GM12878 (cell line): ENCODE data around the gene CTIF. TPM values are rescaled to one million over a fixed set of nuclear protein-coding genes. Genes with fewer than 3 reads are reported as not detected.

ENCODE experiments used
- ATAC-seq: fragments of 200-7000 bp; cut with Tn5 transposase; 3 replicates; pipeline ENCODE4 v1.9.1; 2020; ENCODE audit warnings: mild to moderate bottlenecking, moderate library complexity
- BruUV-seq: library from RNA; stranded (reverse); fragments of 400-500 nt; replicated peaks from 2 replicates; lab custom pipeline; 2021; lab: Mats Ljungman, UMichigan
- CTCF ChIA-PET: fragments of 300-600 bp; sonication (Branson Sonifier 250); formaldehyde crosslinking; extraction: SDS; loops from one replicate; lab custom pipeline; 2021; ENCODE audit warnings: inconsistent platforms; lab: Yijun Ruan, JAX
- POLR2A ChIA-PET: fragments of 350-600 bp; formaldehyde crosslinking; extraction: SDS; loops from one replicate; lab custom pipeline; 2021; ENCODE audit warnings: inconsistent platforms; lab: Charles Lee
- RAD21 ChIA-PET: fragments of 300-600 bp; sonication (Branson Sonifier 250); formaldehyde crosslinking; loops from one replicate; lab custom pipeline; 2023; ENCODE audit warnings: antibody characterized with exemption; ENCODE audit not compliant: unreplicated experiment; lab: Charles Lee
- SMC1A ChIA-PET: fragments of 300-600 bp; sonication (Branson Sonifier 250); formaldehyde crosslinking; loops from one replicate; lab custom pipeline; 2023; ENCODE audit not compliant: unreplicated experiment, uncharacterized antibody; lab: Charles Lee
- DNase-seq: peaks from one replicate; pipeline ENCODE4 v3.0.0-alpha.2; 2011; ENCODE audit warnings: low read depth, low spot score
- FAIRE-seq: peaks from 3 replicates; lab custom pipeline; 2011; peaks lifted over from hg19 to GRCh38; lab: Jason Lieb, UNC
- H2AFZ ChIP-seq: 2 replicates; pipeline ENCODE4 v1.6.0; 2011; ENCODE audit warnings: low read depth, low read length, control low read depth; ENCODE audit not compliant: control insufficient read depth
- H3K27ac ChIP-seq: 2 replicates; pipeline ENCODE4 v1.5.1; 2011; ENCODE audit warnings: control low read depth; ENCODE audit not compliant: control insufficient read depth, insufficient read depth
- H3K27me3 ChIP-seq, 2 experiments: replicated peaks in 1 of 2; 2 replicates each; pipeline versions ENCODE4 v1.6.0 to v1.6.1; 2011; ENCODE audit warnings: low read length in 1 of 2; ENCODE audit not compliant: control insufficient read depth in 2 of 2, insufficient read depth in 2 of 2
- H3K36me3 ChIP-seq, 2 experiments: 2 replicates each; pipeline ENCODE4 v1.5.1; 2011; ENCODE audit warnings: low read length in 1 of 2; ENCODE audit not compliant: control insufficient read depth in 2 of 2, insufficient read depth in 2 of 2
- H3K4me1 ChIP-seq: 2 replicates; pipeline ENCODE4 v1.6.1; 2011; ENCODE audit warnings: mild to moderate bottlenecking, low read length, moderate library complexity, mixed read lengths; ENCODE audit not compliant: control insufficient read depth, insufficient read depth
- H3K4me2 ChIP-seq: 2 replicates; pipeline ENCODE4 v1.6.0; 2011; ENCODE audit warnings: control low read depth; ENCODE audit not compliant: control insufficient read depth, insufficient read depth
- H3K4me3 ChIP-seq: fragments of 200-600 bp; sonication (generic); 2 replicates; pipeline ENCODE4 v1.5.1; 2016
- H3K79me2 ChIP-seq: 2 replicates; pipeline ENCODE4 v1.6.0; 2011; ENCODE audit warnings: low read length; ENCODE audit not compliant: control insufficient read depth, insufficient read depth
- H3K9ac ChIP-seq: 2 replicates; pipeline ENCODE4 v1.8.0; 2011; ENCODE audit warnings: low read length, control low read depth, mixed read lengths; ENCODE audit not compliant: control insufficient read depth, insufficient read depth
- H3K9me3 ChIP-seq: replicated peaks from 3 replicates; pipeline ENCODE4 v1.5.1; 2011; ENCODE audit warnings: mild to moderate bottlenecking, low read length; ENCODE audit not compliant: control insufficient read depth, insufficient read depth
- H4K20me1 ChIP-seq: 2 replicates; pipeline ENCODE4 v1.6.0; 2011; ENCODE audit not compliant: control insufficient read depth, insufficient read depth
- CHD1 ChIP-seq: IDR thresholded peaks from 2 replicates; pipeline ENCODE4 v1.6.1; 2012; ENCODE audit warnings: low read depth, low read length, improper control_type of control experiment
- FOXM1 ChIP-seq: IDR thresholded peaks from 2 replicates; pipeline ENCODE4 v1.6.1; 2012; ENCODE audit warnings: low read depth, mild to moderate bottlenecking, inconsistent platforms, low read length, moderate library complexity
- HDGF ChIP-seq: fragments of 450-650 bp; IDR thresholded peaks from 2 replicates; pipeline ENCODE4 v1.6.1; 2016; ENCODE audit warnings: antibody characterized with exemption
- MYB ChIP-seq: fragments of 150-350 bp; IDR thresholded peaks from 2 replicates; pipeline ENCODE4 v1.6.1; 2014; ENCODE audit warnings: mild to moderate bottlenecking, low read depth, low read length, borderline replicate concordance
- NFIC ChIP-seq: IDR thresholded peaks from 2 replicates; pipeline ENCODE4 v1.6.1; 2012; ENCODE audit warnings: low read depth, mild to moderate bottlenecking, inconsistent platforms, low read length, moderate library complexity
- NR2C1 ChIP-seq: fragments of 450-650 bp; IDR thresholded peaks from 2 replicates; pipeline ENCODE4 v1.6.1; 2017; ENCODE audit warnings: antibody characterized with exemption, mild to moderate bottlenecking, moderate library complexity
- NR2F1 ChIP-seq: fragments of 450-650 bp; conservative IDR thresholded peaks from 2 replicates; pipeline ENCODE4 v1.6.1; 2017; ENCODE audit warnings: mild to moderate bottlenecking
- POU2F2 ChIP-seq: IDR thresholded peaks from 3 replicates; pipeline ENCODE4 v1.6.1; 2011; ENCODE audit warnings: low read depth, mild to moderate bottlenecking, low read length, borderline replicate concordance
- SP1 ChIP-seq: IDR thresholded peaks from one replicate; pipeline ENCODE4 v1.6.1; 2011; ENCODE audit warnings: low read depth, low read length
- SUZ12 ChIP-seq: fragments of 200-600 bp; sonication (generic); IDR thresholded peaks from one replicate; pipeline ENCODE4 v1.6.1; 2018; ENCODE audit warnings: antibody characterized with exemption, mild to moderate bottlenecking; ENCODE audit not compliant: unreplicated experiment
- ZZZ3 ChIP-seq: IDR thresholded peaks from 2 replicates; pipeline ENCODE4 v1.6.1; 2011; ENCODE audit warnings: low read depth; ENCODE audit not compliant: control insufficient read depth, insufficient read length
- WGBS: methylation state at CpG from one replicate; pipeline ENCODE4 v1.1.6; 2016; ENCODE audit warnings: low lambda C conversion rate; ENCODE audit not compliant: insufficient replicate concordance, insufficient coverage; ENCODE audit errors: missing lambda C conversion rate; 5-methylcytosine and 5-hydroxymethylcytosine counted together
- in situ Hi-C: fragments of 300-500 bp; cut with MboI; formaldehyde crosslinking; loops from 9 replicates; pipeline ENCODE4 v1.14.3; 2018; ENCODE audit warnings: mixed read lengths
- intact Hi-C: fragments of 100-400 bp; cut with micrococcal nuclease; formaldehyde crosslinking; loops from one replicate; pipeline ENCODE4 v1.14.2; 2022; ENCODE audit not compliant: unreplicated experiment
- polyA plus RNA-seq, 11 experiments: library from polyadenylated mRNA; depleted of rRNA in 4 of 11; unstranded in 6 of 11; stranded (reverse) in 5 of 11; fragments of >200 nt; fragmentation: Nextera tagmentation in 4 of 11; fragmentation: Illumina TruSeq in 1 of 11; extraction: Ambion mirVana in 4 of 11; extraction: Trizol in 1 of 11; gene quantifications; 1 replicate in 1 of 11; 2 replicates in 10 of 11; pipeline versions ENCODE4 v1.2.1 to v1.2.3, GENCODE V29; 2011 to 2016; ENCODE audit warnings: inconsistent platforms in 2 of 11, missing spikeins in 2 of 11, low read depth in 1 of 11
- total RNA-seq, 4 experiments: library from RNA; depleted of rRNA in 3 of 4; stranded (reverse); fragments of >200 nt in 3 of 4; fragmentation: Illumina TruSeq in 1 of 4; extraction: Trizol in 1 of 4; gene quantifications; 2 replicates each; pipeline versions ENCODE4 v1.2.1 to v1.2.3, GENCODE V29; 2013 to 2021
- TF ChIP-seq, protein P1 (sequence below): fragments of 450-650 bp; conservative IDR thresholded peaks from 2 replicates; pipeline ENCODE4 v1.6.1; 2017; ENCODE audit warnings: mild to moderate bottlenecking, moderate library complexity

Gene CTIF
- total and polyA plus RNA-seq, 10 of the 15 experiments (the other 5 are each of a cell fraction or from before 2014, with no cell fraction given), result 0.06 to 11.6 (median 2.5) TPM

DNA sequence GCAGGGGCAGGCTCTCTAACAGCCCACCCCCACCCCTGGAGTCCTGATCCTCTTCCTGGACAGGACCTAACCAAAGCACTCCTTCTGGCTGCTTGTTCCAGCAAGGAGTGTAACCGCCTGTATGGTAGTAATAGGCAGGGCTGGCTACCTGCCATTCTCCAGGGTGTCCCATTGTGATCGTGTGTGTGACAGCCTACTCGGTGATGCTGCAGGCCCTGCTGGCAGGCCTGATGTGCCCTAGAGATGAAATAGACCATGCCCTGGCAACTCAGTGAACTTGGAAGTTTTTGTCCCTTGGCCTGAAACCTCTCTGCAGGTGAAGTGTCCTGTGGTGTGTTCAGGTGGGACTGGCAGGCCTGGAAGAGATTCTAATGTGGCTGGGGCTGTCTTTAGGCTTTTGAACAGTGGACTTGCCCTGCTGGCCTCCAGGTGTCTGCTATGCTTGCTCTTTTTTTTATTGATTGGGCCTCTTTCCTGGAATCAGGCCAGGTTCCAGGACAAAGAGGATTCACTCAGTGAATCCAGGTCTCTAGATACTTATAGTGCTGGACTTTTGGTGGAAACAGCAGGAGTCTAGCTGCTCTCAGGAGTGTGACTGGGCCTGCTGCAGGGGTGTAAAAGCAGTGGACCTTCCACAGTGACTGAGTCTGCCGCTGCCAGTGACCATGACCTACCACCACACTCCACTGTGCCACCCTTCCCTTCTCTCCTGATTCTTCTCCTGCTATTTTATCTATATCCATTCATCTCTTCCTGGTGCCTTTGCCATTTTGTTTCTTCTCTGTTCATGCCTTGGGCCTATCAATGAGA, 132.1 kb downstream of the CTIF start:
- intact Hi-C loops (loop anchor here (10.0 kb wide), 1 partner anchor 244 kb away; no protein-coding TSS in a partner anchor), in situ Hi-C loops (no loop called here)
- POLR2A ChIA-PET, result interaction anchor here (0.7 kb wide), 1 partner anchor 901 kb away, joined by 3 read pairs; no protein-coding TSS in a partner anchor
- peaks cover 4% of the 10 kb centered on the region for H3K4me1 ChIP-seq
- H3K9ac ChIP-seq, result no peak overlapping the region
- SMC1A ChIA-PET, result no interaction called here
- no peak for DNase-seq
- no peaks in the 10 kb centered on the region; a peak in 1 of 4 replicates for H3K36me3 ChIP-seq
- H3K27me3 ChIP-seq, result no peaks in the 10 kb centered on the region
- H3K4me3 ChIP-seq, result no peak overlapping the region
- no peak overlapping the region for H2AFZ ChIP-seq
- no peak for ATAC-seq
- FAIRE-seq, result no peak
- no peaks in the 10 kb centered on the region; the same call in 2 of the 3 replicates for H3K9me3 ChIP-seq
- CTCF ChIA-PET, result interaction anchor here (1.6 kb wide), 1 partner anchor 568 kb away, joined by 5 read pairs; no protein-coding TSS in a partner anchor
- H3K27ac ChIP-seq, result no peak overlapping the region
- no TSS peak for BruUV-seq
- no peak overlapping the region for H3K4me2 ChIP-seq
- RAD21 ChIA-PET, result no interaction called here
- H4K20me1 ChIP-seq, result no peaks in the 10 kb centered on the region
- WGBS, result 69% methylated on average over 4 of the region's 4 CpGs
- H3K79me2 ChIP-seq, result no peaks in the 10 kb centered on the region
- TF ChIP-seq NFIC, result no peak
- TF ChIP-seq, all 136 proteins: peak for 0

DNA sequence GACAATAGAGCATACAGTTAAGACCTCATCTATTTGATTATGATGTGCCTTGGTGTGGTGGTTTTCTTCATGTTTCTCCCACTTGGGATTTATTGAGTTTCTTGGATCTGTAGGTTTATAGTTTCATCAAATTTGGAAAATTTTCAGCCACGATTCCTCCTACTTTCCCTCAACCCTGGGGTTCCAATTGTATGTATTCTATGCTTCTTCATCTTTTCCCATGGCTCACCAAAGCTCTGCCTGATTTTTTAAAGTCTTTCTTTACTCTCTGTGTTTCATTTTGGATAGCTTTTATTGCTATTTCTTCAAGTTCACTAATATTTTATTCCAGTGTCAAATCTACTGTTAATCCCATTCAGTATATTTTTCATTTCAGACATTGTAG, 132.7 kb downstream of the CTIF start:
- Histone ChIP-seq H3K4me1 (peaks cover 7% of the 10 kb centered on the region), H3K4me3 (no peak overlapping the region), H3K4me2 (no peak overlapping the region), H3K27ac (no peak overlapping the region), H3K27me3 (no peaks in the 10 kb centered on the region), H3K36me3 (no peaks in the 10 kb centered on the region; a peak in 1 of 4 replicates), H3K9ac (no peak overlapping the region), H3K9me3 (no peaks in the 10 kb centered on the region; the same call in 2 of the 3 replicates), H3K79me2 (no peaks in the 10 kb centered on the region), H4K20me1 (no peaks in the 10 kb centered on the region), H2AFZ (no peak overlapping the region)
- BruUV-seq, result no TSS peak
- DNase-seq, result no peak
- ChIA-PET POLR2A (no interaction called here), CTCF (interaction anchor here (1.6 kb wide), 1 partner anchor 567 kb away, joined by 5 read pairs; no protein-coding TSS in a partner anchor), SMC1A (no interaction called here), RAD21 (no interaction called here)
- FAIRE-seq, result no peak
- intact Hi-C loops, result loop anchor here (10.0 kb wide), 1 partner anchor 243 kb away; no protein-coding TSS in a partner anchor
- no peak for TF ChIP-seq NR2C1
- TF ChIP-seq ZZZ3, result no peak
- TF ChIP-seq FOXM1, result no peak
- no peak for TF ChIP-seq MYB
- TF ChIP-seq HDGF, result no peak
- TF ChIP-seq SP1, result no peak
- TF ChIP-seq, protein P1, sequence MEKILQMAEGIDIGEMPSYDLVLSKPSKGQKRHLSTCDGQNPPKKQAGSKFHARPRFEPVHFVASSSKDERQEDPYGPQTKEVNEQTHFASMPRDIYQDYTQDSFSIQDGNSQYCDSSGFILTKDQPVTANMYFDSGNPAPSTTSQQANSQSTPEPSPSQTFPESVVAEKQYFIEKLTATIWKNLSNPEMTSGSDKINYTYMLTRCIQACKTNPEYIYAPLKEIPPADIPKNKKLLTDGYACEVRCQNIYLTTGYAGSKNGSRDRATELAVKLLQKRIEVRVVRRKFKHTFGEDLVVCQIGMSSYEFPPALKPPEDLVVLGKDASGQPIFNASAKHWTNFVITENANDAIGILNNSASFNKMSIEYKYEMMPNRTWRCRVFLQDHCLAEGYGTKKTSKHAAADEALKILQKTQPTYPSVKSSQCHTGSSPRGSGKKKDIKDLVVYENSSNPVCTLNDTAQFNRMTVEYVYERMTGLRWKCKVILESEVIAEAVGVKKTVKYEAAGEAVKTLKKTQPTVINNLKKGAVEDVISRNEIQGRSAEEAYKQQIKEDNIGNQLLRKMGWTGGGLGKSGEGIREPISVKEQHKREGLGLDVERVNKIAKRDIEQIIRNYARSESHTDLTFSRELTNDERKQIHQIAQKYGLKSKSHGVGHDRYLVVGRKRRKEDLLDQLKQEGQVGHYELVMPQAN, result no peak
- no peak for TF ChIP-seq CHD1
- TF ChIP-seq SUZ12, result no peak
- TF ChIP-seq NR2F1, result no peak
- TF ChIP-seq POU2F2, result no peak
- in situ Hi-C loops, result no loop called here
- 0% methylated on average over 1 of the region's 1 CpG for WGBS
- no peak for ATAC-seq
